GM18526 (cell line): ENCODE measurements around the gene SSH2.

Experiments used
- POLR2A ChIP-seq: IDR thresholded peaks from 3 replicates; pipeline ENCODE4 v1.6.1; 2011; ENCODE audit not compliant: insufficient read length; ENCODE audit errors: extremely low read depth

Gene SSH2

GRCh38 chr17:29640981-29641642, 288.9 kb downstream of the SSH2 start:
- TF ChIP-seq POLR2A: no peak

DNA sequence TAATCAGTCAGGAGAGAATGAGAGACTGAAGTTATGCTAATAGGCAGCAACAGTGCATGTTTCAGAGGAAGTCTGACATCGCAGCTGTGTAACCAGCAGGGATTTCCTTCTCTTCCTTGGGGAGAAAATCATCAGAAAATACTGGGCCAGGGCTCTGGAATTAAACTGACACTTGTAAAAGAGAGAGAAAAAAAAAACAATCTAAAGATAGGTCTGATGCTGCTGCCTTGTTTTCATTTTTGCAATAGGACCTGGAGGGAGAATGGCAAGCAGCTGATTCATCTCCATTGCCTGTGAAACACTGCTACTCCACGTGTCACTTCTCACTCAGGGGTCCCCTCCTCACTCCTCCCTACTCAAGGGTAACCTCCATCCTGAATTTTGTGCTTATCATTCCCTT, 289.6 kb downstream of the SSH2 start:
- no peak for TF ChIP-seq POLR2A

GRCh38 chr17:29633886-29634285, 296.1 kb downstream of the SSH2 start:
- no peak for TF ChIP-seq POLR2A

DNA sequence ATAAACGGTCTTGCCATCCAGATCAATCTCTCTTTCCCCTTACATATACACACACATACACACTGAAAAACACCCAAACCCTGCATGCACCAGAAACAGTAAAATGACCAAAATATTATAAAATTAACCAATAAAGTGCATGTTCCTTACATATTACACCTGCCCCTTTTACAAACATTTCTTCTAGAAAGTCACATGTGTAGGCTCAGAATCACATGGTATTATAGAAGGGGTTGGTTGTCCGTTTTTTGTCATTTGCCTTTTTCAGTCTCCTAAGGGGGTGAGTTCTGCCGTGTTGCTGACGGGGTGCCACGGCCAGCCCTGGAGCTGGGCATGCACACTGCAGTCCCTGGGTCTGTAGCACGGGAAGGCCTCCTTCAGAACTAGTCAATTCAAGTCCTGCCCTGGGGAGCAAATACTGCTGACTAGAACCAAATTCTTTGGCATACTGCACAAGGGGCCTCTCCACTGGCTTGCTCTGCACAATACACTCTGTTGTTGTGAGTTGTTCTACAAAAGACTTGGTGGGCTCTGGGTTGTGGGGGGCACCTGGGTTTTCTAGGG, 299.3 kb downstream of the SSH2 start:
- TF ChIP-seq POLR2A: no peak

DNA sequence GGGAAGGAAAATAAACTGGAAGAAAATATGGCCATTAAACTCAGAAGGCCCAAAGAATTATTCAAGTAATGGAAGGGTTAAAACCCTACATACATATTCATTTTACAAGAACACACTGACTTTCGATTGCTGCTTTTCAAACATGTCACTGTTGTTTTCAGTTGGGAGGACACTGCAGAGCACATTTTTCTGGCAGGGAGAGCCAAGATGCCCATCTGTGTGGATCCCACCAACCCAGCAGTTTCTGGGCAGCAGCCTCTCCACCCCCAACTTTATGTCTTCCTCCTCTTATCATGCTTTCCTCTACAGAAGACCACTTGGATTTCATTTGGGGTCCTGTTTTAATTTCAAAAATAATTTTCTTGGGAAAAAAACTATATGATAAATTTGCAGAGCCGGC, 300.2 kb downstream of the SSH2 start:
- no peak for TF ChIP-seq POLR2A

DNA sequence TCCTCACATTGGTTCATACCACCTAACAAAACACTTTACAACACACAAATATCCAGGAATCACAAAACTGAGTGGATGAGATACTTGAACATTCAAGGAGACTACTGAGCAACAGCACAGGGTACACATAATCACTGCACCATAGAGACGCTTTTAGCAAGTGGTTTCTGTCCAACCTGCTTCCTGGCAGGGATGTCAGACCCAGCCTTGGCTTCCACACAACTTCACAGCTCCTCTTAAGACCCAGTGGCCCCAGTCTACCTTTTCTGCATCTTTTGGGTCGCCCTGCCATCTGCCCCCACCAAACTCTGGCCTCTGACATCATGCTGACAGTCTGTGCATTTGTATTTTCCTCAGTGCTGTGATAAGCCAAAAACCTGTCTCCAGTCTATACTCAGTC, 301.4 kb downstream of the SSH2 start:
- TF ChIP-seq POLR2A: no peak

DNA sequence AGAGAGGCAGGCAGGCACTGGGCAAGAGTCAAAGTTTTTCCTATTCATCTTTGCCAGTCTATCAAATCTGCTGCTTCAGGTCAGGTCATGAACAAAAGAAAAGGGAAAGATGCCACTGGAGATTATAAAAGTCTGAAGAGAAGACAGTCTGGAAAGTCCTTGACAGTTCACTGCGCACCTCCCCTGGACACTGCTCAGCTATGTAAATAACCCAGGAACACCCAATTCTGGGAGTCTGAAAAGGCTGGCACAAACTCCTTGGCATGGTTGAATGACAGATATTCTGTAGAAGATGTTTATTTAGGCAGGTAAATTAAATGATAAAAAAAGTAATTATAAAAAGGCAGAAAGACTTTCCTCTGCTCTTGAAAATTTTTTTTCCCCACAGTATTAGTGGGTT, 302.1 kb downstream of the SSH2 start:
- no peak for TF ChIP-seq POLR2A

- TF ChIP-seq POLR2A: no peak
Observed at GRCh38 chr17:29625037-29625750, 304.8 kb downstream of the SSH2 start.

DNA sequence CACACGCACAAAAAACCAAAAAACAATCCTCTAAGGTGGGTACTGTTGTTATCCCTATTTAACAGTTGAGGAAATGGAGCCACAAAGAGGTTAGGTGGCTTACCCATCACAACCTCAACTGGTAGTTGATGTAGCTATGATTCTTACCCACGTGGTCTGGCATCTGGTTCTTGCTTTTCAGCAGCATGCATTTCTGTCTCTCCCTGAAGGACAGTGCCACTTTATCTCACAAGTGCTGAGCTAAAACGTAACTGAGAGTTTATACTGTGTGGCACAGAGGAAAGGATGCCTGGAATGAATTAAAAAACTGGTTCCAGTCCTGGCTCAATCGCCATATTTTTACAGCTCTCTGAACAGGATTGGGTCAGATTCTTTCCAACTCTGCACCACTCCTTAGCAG, 305.4 kb downstream of the SSH2 start:
- TF ChIP-seq POLR2A: no peak

DNA sequence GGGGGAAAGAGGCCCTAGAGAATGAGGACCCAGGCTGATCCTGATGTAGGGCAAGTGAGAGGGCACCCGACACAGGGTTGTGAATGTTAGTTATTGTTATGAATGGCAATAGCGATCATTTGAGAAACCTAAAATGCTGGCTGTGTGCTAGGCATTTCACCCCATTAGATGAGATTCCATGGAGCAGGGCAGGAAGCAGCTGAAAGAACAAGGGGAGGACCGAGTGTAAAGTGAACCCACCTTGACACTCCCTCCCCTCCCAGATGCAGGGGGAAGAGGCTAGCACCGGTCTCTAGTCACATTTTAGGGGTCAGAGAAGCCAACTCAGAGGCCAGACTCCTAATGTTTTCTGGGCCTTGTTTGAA, 306.8 kb downstream of the SSH2 start:
- no peak for TF ChIP-seq POLR2A

DNA sequence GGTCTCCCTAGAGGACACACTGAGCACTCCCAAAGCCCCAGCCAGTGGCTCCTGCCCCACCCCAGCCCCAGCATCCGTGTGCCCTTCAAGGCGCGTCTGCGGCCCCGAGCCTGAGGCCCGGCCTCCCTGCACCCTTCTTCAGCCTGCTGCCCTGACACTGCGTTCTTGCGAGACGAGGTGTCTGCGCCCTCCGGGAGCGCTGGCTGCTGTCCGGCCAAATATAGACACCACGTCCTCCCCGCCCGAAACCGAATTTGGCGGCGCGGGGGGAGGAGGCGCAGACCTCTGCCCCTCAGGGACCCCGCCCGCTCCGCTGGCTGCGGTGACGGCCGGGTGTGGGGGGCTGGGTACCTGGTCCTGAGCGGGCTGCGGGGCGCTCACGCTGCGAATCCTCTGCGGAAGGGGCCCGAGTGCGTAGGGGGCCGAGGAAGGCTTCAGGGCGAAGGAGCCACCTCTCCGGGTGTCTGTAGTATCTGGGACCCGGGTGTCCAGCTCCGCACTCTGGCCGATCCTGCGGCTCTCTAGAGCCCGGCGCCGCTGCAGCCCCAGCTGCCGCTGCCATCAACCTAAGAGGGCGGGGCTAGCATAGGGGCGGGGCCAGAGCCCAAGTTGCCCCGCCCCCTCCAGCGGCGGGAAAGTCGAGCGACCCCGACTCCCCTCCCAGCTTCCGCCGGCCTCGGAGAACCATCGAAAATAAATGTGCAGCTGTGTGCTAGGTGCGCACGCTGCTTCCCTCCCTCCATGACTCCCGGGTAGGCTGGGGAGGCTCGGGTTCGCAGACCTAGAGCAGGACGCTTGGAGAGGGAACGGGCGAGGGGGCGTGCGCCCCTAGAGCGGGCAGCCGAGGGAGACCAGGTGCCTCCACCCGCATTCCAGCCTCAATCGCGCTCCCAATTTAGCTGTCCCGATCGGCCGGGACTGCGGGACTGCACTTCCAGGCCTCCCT, 307.4 kb downstream of the SSH2 start, which contains the start of gene CORO6:
Gene CORO6, minus strand, starts transcription at position 576 of the 946 bp plus-strand sequence. CDS start 1,491 bp downstream, outside the sequence.
- peak; percentile 25 for TF ChIP-seq POLR2A

DNA sequence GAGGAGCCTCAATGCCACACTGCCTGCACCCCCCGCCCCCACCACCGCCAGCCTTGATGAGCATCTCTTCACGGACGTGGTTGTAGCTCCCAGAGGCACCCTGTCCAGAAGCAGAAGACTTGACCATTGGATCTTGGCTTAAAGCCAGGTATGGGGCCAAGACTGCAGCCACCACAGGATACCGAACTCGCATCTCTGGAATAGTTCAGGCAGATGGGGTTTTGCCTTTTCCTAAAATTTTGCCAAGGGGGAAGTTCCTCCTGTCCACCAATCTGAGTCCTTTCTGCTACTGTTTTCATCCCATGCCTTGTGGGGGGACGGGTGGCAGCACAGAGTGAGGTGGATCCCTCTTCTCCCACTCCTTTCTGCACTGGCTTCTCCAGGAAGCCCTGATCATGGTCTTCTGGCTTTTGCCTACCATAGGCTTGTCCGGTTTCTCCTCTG, 308.3 kb downstream of the SSH2 start:
- TF ChIP-seq POLR2A: no peak

GRCh38 chr17:29620779-29621500, 309.1 kb downstream of the SSH2 start:
- no peak for TF ChIP-seq POLR2A

DNA sequence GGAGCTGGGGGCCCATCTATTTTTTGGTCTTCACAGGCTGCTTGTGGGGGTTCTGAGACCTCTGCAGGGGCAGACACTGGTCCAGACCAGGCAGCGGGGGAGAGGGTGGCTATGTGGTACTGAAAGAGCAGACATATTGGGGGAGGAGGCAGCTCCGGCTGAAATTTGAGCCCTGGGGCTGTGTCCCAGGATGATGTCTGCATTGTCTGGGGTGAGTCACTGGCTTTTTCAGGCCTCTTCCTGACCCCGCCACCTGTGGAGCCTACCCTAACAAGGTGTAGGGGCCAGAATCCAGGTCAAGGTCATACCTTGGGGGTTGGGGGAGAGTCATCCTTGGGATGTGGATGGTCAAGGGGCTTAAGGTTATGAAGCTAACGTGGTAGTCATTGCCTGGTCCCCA, 309.8 kb downstream of the SSH2 start:
- TF ChIP-seq POLR2A: no peak

DNA sequence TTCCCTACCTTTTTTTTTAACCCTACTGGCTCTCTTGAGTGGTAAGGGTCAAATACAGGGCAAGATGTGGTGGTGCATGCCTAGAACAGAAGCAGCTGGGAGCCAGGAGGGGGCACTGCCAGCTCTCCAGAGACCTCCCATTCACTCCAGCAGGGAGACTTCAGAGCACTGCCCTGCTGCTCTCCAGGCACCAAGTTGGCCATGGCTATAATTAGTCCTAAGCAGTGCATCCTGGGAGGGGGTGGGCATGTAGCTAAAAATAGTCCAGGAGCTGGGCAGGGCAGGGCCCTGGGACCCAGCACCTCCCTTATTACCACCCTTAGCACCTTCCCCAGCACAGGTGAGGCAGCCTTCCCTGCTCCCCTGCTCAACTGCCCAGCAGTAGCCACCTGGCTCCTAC, 310.8 kb downstream of the SSH2 start:
- no peak for TF ChIP-seq POLR2A
